SIG-M5 (cell line): ENCODE results near the gene MGA.

Experiments
- DNase-seq: peaks from one replicate; lab custom pipeline; 2025; lab: John Stamatoyannopoulos, UW

The MGA gene

GRCh38 chr15:41809121-41809520 lies 148.9 kb downstream of the MGA start:
- DNase-seq: no peak

GRCh38 chr15:41809526-41810220 lies 149.5 kb downstream of the MGA start:
- DNase-seq: no peak

GRCh38 chr15:41810651-41811431 lies 150.6 kb downstream of the MGA start:
- DNase-seq: no peak

GRCh38 chr15:41811432-41812195 lies 151.4 kb downstream of the MGA start:
- no peak for DNase-seq

GRCh38 chr15:41812820-41813375 lies 152.7 kb downstream of the MGA start:
- DNase-seq: no peak

- DNase-seq: no peak
Observed at GRCh38 chr15:41813426-41813825, 153.2 kb downstream of the MGA start.

- DNase-seq: no peak
Observed at GRCh38 chr15:41814534-41814933, 154.3 kb downstream of the MGA start.

- DNase-seq: no peak
Observed at GRCh38 chr15:41816788-41817187, 156.6 kb downstream of the MGA start.

GRCh38 chr15:41817327-41817726 lies 157.1 kb downstream of the MGA start:
- DNase-seq: no peak

- DNase-seq: no peak
Observed at GRCh38 chr15:41817781-41818180, 157.6 kb downstream of the MGA start.

- no peak for DNase-seq
Observed at GRCh38 chr15:41819455-41820050, 159.3 kb downstream of the MGA start.

GRCh38 chr15:41820791-41821423 lies 160.7 kb downstream of the MGA start:
- no peak for DNase-seq

GRCh38 chr15:41821831-41822230 lies 161.6 kb downstream of the MGA start:
- no peak for DNase-seq

- DNase-seq: no peak
Observed at GRCh38 chr15:41822471-41822870, 162.3 kb downstream of the MGA start.
